HL-60 (cell line): ENCODE data around the gene FSCN2.

Experiments used
- CTCF ChIP-seq: IDR thresholded peaks from one replicate; pipeline ENCODE4 v1.5.1; 2011; ENCODE audit warnings: low read length, control low read depth, inconsistent platforms; ENCODE audit not compliant: insufficient read depth
- GABPA ChIP-seq: IDR thresholded peaks from 2 replicates; pipeline ENCODE4 v1.6.1; 2012; ENCODE audit warnings: low read depth
- POLR2AphosphoS5 ChIP-seq: IDR thresholded peaks from 2 replicates; pipeline ENCODE4 v1.6.1; 2012; ENCODE audit warnings: low read depth
- SPI1 ChIP-seq: IDR thresholded peaks from 2 replicates; pipeline ENCODE4 v1.6.1; 2012; ENCODE audit warnings: low read depth, mild to moderate bottlenecking, borderline replicate concordance
- TF ChIP-seq, protein P1 (sequence below): IDR thresholded peaks from 2 replicates; pipeline ENCODE4 v1.6.1; 2012; ENCODE audit warnings: low read depth; ENCODE audit not compliant: insufficient replicate concordance

- TF ChIP-seq POLR2AphosphoS5 (no peak), CTCF (no peak), GABPA (no peak), SPI1 (no peak)
- TF ChIP-seq, protein P1, sequence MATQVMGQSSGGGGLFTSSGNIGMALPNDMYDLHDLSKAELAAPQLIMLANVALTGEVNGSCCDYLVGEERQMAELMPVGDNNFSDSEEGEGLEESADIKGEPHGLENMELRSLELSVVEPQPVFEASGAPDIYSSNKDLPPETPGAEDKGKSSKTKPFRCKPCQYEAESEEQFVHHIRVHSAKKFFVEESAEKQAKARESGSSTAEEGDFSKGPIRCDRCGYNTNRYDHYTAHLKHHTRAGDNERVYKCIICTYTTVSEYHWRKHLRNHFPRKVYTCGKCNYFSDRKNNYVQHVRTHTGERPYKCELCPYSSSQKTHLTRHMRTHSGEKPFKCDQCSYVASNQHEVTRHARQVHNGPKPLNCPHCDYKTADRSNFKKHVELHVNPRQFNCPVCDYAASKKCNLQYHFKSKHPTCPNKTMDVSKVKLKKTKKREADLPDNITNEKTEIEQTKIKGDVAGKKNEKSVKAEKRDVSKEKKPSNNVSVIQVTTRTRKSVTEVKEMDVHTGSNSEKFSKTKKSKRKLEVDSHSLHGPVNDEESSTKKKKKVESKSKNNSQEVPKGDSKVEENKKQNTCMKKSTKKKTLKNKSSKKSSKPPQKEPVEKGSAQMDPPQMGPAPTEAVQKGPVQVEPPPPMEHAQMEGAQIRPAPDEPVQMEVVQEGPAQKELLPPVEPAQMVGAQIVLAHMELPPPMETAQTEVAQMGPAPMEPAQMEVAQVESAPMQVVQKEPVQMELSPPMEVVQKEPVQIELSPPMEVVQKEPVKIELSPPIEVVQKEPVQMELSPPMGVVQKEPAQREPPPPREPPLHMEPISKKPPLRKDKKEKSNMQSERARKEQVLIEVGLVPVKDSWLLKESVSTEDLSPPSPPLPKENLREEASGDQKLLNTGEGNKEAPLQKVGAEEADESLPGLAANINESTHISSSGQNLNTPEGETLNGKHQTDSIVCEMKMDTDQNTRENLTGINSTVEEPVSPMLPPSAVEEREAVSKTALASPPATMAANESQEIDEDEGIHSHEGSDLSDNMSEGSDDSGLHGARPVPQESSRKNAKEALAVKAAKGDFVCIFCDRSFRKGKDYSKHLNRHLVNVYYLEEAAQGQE: no peak
Observed at GRCh38 chr17:81491761-81492160, 36.4 kb upstream of the FSCN2 start.
